Islet of Langerhans (tissue), 1 donor: Measurements from ENCODE around the gene LYVE1.

Source experiments
- FAIRE-seq: peaks from one replicate; lab custom pipeline; 2011; peaks lifted over from hg19 to GRCh38; lab: Jason Lieb, UNC

The LYVE1 gene

GRCh38 chr11:10522276-10522675 lies 46.2 kb downstream of the LYVE1 start:
- no peak for FAIRE-seq

GRCh38 chr11:10520562-10520961 lies 47.9 kb downstream of the LYVE1 start:
- no peak for FAIRE-seq

- no peak for FAIRE-seq
These were observed 48.8 kb downstream of the LYVE1 start for GRCh38 chr11:10519630-10520029.

- no peak for FAIRE-seq
These were observed 49.6 kb downstream of the LYVE1 start for GRCh38 chr11:10518891-10519290.

GRCh38 chr11:10518123-10518522 lies 50.3 kb downstream of the LYVE1 start:
- no peak for FAIRE-seq

- no peak for FAIRE-seq
These were observed 53.0 kb downstream of the LYVE1 start for GRCh38 chr11:10515418-10515817.

GRCh38 chr11:10514709-10515108 lies 53.8 kb downstream of the LYVE1 start:
- no peak for FAIRE-seq

- no peak for FAIRE-seq
These were observed 54.3 kb downstream of the LYVE1 start for GRCh38 chr11:10514202-10514601.

GRCh38 chr11:10511181-10511621 lies 57.3 kb downstream of the LYVE1 start:
- no peak for FAIRE-seq
